IMR-90 (cell line): Measurements from ENCODE around the gene INCENP.

Experiments
- CTCF ChIP-seq: conservative IDR thresholded peaks from 2 replicates; pipeline ENCODE4 v1.5.1; 2012; ENCODE audit warnings: mild to moderate bottlenecking, low read depth, low read length, improper control_type of control experiment
- FOS ChIP-seq: fragments of 150-350 bp; IDR thresholded peaks from 2 replicates; pipeline ENCODE4 v1.6.1; 2016; ENCODE audit warnings: low read depth, low read length
- NFE2L2 ChIP-seq: fragments of 150-350 bp; IDR thresholded peaks from 2 replicates; pipeline ENCODE4 v1.6.1; 2016; ENCODE audit warnings: low read depth, mild to moderate bottlenecking, low read length
- SMC3 ChIP-seq: fragments of 150-350 bp; IDR thresholded peaks from 2 replicates; pipeline ENCODE4 v1.6.1; 2016; ENCODE audit warnings: low read depth, mild to moderate bottlenecking, antibody characterized with exemption, low read length, moderate library complexity
- USF2 ChIP-seq: fragments of 150-350 bp; IDR thresholded peaks from 2 replicates; pipeline ENCODE4 v1.6.1; 2017; ENCODE audit warnings: mild to moderate bottlenecking, antibody characterized with exemption, low read length, low read depth

- TF ChIP-seq CTCF, result no peak
- TF ChIP-seq SMC3, result no peak
- TF ChIP-seq NFE2L2, result no peak
- no peak for TF ChIP-seq FOS
- TF ChIP-seq USF2, result no peak
Observed at GRCh38 chr11:62120431-62120830, 3.4 kb upstream of the INCENP start.
